ENCODE results near the gene ANHX. TPM values are rescaled to one million over a fixed set of nuclear protein-coding genes. Genes with fewer than 3 reads are reported as not detected.

Gene ANHX
- total RNA-seq, 1 donor from 2014 or later, result not detected

DNA sequence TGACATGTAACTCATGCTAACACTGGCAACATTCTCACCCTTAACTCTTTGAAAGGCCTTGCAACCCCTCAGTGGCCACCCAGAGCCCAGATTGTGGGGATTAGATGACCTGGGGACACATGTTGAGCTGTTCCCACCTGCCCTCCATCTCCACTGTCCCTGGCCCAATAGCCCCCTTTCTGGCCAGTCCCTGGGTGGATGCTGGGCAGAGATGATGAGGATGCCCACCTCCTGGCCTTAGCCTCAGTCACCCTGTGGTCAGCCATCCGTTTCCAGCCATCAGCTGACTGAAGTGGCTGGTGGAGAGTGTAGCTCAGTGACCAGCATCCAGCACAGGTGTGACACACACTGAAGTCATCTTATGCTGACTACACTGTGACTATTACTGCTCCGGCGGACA is 4.7 kb downstream of the ANHX start:
- Mint-ChIP-seq H3K4me1 (no peaks in the 10 kb centered on the region), H3K9me3 (peaks cover 33% of the 10 kb centered on the region), H3K36me3 (ENCODE audit: low read depth) (peaks cover 34% of the 10 kb centered on the region), H3K4me3 (no peak overlapping the region), H3K27ac (ENCODE audit: unreplicated experiment) (no peak overlapping the region), H3K27me3 (ENCODE audit: low read depth) (no peaks in the 10 kb centered on the region)
- TF ChIP-seq, protein P1, sequence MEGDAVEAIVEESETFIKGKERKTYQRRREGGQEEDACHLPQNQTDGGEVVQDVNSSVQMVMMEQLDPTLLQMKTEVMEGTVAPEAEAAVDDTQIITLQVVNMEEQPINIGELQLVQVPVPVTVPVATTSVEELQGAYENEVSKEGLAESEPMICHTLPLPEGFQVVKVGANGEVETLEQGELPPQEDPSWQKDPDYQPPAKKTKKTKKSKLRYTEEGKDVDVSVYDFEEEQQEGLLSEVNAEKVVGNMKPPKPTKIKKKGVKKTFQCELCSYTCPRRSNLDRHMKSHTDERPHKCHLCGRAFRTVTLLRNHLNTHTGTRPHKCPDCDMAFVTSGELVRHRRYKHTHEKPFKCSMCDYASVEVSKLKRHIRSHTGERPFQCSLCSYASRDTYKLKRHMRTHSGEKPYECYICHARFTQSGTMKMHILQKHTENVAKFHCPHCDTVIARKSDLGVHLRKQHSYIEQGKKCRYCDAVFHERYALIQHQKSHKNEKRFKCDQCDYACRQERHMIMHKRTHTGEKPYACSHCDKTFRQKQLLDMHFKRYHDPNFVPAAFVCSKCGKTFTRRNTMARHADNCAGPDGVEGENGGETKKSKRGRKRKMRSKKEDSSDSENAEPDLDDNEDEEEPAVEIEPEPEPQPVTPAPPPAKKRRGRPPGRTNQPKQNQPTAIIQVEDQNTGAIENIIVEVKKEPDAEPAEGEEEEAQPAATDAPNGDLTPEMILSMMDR (conservative IDR thresholded peaks at IDR 0.05), result no peak
- DNase-seq (ENCODE audit: low read depth, low spot score), result no peak

DNA sequence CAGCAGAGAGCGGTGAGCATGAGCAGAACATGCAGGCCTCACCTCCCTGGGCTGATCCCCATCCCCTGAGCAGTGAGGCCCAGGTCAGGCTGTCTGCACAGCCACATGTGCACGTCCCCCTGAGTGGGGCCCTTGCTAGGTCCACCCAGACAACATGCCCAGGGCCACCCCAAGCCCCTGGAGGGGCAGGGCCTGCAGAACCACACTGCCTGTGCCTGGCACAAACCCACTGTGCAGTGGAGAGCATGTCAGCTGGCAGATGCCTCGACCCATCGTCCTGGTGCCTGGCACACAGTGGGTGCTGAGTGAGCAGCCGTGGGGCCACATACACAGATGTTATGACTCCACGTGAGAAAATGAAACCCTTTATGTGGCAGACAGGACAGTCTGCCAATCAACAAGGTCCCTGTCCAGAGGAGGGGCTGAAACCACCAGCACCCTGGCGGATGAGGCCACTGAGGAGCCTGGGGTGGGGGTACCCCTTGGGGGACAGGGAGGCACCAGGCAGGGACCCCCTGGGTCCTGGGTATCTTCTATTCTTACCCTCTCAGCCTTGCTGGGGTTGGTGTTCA is 8.3 kb downstream of the ANHX start:
- Mint-ChIP-seq H3K9me3 (peaks cover 21% of the 10 kb centered on the region), H3K36me3 (ENCODE audit: low read depth) (peaks cover 27% of the 10 kb centered on the region), H3K27me3 (ENCODE audit: low read depth) (no peaks in the 10 kb centered on the region), H3K4me3 (no peak overlapping the region), H3K27ac (ENCODE audit: unreplicated experiment) (no peak overlapping the region), H3K4me1 (no peaks in the 10 kb centered on the region)
- no peak for DNase-seq (ENCODE audit: low read depth, low spot score)
- TF ChIP-seq, protein P1 (conservative IDR thresholded peaks at IDR 0.05), result no peak

DNA sequence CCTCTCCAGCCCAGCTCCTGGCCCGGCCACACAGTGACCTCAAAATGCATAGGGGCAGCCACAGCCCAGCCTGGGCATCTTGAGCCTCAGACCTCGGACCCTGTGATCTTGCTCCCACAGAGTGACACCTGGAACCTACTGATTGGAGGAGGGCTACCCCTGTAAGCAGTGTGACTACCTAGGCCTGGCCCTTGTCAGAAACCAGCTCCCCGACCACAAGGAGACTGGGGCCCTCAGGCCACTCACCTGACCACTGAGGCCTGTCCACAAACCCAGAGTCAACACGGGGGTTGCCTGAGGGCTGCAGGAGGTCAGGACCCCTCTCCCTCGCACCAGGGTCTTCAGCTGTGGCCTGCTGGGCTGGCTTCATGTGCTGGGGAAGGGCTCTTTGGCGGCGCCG is 9.0 kb downstream of the ANHX start:
- TF ChIP-seq, protein P1 (conservative IDR thresholded peaks at IDR 0.05), result no peak
- Mint-ChIP-seq H3K27me3 (ENCODE audit: low read depth) (no peaks in the 10 kb centered on the region), H3K9me3 (peaks cover 21% of the 10 kb centered on the region), H3K4me3 (no peak overlapping the region), H3K36me3 (ENCODE audit: low read depth) (peaks cover 27% of the 10 kb centered on the region), H3K27ac (ENCODE audit: unreplicated experiment) (no peak overlapping the region), H3K4me1 (no peaks in the 10 kb centered on the region)
- DNase-seq (ENCODE audit: low read depth, low spot score), result no peak

DNA sequence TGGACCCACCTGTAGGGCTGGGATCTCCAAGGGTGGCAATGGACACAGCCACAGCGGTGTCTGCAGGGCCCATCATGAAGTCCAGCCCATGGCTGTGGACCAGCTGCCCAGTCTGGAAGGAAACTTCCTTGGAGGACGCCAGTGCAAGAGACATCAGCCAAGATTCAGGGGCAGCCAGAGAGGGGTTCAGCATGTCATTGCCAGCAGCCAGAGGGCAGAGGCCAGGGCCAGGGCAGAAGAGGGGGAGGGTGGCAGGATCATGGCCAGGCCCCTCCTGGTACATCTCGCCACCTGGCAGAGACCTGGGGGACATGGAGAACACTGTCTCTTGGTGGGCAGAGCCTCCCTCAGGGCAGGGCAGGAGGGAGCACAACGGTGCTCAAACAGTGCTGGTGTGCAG is 10.2 kb downstream of the ANHX start:
- TF ChIP-seq, protein P1 (conservative IDR thresholded peaks at IDR 0.05), result no peak
- H3K9me3 Mint-ChIP-seq, result peaks cover 21% of the 10 kb centered on the region
- DNase-seq (ENCODE audit: low read depth, low spot score), result no peak
- no peak overlapping the region for H3K4me3 Mint-ChIP-seq
- no peaks in the 10 kb centered on the region for H3K4me1 Mint-ChIP-seq
- no peak overlapping the region for H3K27ac Mint-ChIP-seq (ENCODE audit: unreplicated experiment)
- no peaks in the 10 kb centered on the region for H3K27me3 Mint-ChIP-seq (ENCODE audit: low read depth)
- H3K36me3 Mint-ChIP-seq (ENCODE audit: low read depth), result peaks cover 27% of the 10 kb centered on the region

DNA sequence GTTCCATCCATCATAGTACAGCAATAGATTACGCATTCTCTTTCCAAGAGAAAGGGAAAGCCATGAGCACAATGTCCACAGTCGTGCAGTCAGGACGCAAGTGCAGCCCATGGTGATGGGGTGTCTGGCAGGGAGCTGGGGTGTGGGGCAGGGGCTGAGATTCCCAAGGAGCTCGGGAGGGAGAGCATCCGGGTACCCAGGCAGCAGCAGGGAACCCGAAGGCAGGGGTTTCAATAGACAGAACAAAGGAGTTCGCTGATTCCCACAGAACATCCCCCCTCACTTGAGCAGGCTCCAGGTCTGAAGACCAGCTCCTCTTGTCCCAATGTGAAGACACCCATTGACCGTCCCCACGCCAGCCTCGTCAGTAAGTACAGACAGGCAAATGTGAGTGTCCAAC is 13.5 kb downstream of the ANHX start:
- peaks cover 18% of the 10 kb centered on the region for H3K36me3 Mint-ChIP-seq (ENCODE audit: low read depth)
- peaks cover 18% of the 10 kb centered on the region for H3K9me3 Mint-ChIP-seq
- DNase-seq (ENCODE audit: low read depth, low spot score), result no peak
- no peak overlapping the region for H3K4me3 Mint-ChIP-seq
- no peaks in the 10 kb centered on the region for H3K4me1 Mint-ChIP-seq
- no peaks in the 10 kb centered on the region for H3K27me3 Mint-ChIP-seq (ENCODE audit: low read depth)
- TF ChIP-seq, protein P1 (conservative IDR thresholded peaks at IDR 0.05), result no peak
- no peak overlapping the region for H3K27ac Mint-ChIP-seq (ENCODE audit: unreplicated experiment)
